HG03378 (cell line): ENCODE data around the gene COG7.
"Not testable (repeated sequence)": the region's sequence is repeated elsewhere in the genome, so short reads cannot be mapped to it uniquely, and the experiment has no call there.

ENCODE experiments used
- ATAC-seq: cut with Tn5 transposase; IDR thresholded peaks from one replicate; pipeline ENCODE4 v1.9.1; 2021; ENCODE audit warnings: mild to moderate bottlenecking, moderate library complexity; ENCODE audit not compliant: unreplicated experiment

COG7 gene

GRCh38 chr16:23366341-23366740, 86.6 kb downstream of the COG7 start:
- ATAC-seq = not testable (repeated sequence)

GRCh38 chr16:23365602-23366240, 87.3 kb downstream of the COG7 start:
- no peak for ATAC-seq

GRCh38 chr16:23362460-23363317, 90.3 kb downstream of the COG7 start:
- no peak for ATAC-seq

DNA sequence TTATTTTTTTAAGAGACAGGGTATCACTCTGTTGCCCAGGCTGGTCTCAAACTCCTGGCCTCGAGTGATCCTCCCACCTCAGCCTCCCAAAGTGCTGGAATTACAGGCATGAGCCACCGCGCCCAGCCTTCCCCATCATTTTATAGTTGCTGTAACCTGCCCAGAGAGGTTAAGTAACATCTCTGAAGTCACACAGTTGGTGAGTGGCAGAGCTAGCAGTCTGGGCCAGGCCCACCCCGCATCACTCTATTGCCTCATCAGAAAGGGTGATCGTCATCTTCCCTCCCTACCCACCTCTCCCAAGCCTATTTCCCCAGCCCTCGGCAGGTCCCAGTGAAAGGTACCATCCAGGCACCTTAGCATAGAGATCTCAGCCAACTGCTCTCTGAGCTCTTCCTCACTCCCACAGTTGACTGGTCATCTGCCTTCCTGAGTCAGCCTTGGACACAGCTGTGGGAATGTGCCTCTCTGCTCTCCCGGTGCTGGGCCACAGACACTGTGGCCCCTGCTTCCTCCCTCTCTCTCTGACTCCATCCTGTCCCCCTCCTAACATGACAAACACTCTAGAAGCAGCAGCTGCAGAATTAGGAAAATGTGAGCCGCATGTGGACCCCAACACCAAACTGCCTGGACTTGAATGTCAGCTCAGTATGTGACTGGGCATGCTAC, 93.8 kb downstream of the COG7 start:
- ATAC-seq = no peak

DNA sequence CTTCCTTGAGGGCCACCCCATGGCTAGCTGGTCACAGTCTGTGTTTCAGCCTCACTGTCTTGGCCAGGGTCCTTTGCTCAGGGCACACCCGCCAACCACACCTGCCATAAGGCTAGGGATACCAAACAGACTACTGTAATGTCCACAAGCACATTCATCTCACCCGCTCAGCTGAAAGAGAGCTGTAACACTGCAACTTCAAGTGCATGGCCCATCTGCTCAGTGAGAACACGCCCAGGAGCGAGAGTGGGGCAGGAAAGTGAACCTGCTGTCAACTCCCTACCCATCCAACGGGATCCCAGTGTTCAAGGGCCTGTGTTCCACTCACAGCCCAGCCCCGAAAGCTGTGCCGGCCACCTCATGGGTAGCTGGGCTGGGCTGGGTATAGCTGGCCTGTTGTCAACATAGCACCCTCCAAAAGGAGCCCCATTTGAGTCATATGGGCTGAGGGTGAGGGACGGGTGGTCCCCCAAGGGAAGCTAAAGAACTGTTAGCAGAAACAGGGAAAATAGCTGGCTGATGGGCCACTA, 95.2 kb downstream of the COG7 start:
- ATAC-seq = no peak

DNA sequence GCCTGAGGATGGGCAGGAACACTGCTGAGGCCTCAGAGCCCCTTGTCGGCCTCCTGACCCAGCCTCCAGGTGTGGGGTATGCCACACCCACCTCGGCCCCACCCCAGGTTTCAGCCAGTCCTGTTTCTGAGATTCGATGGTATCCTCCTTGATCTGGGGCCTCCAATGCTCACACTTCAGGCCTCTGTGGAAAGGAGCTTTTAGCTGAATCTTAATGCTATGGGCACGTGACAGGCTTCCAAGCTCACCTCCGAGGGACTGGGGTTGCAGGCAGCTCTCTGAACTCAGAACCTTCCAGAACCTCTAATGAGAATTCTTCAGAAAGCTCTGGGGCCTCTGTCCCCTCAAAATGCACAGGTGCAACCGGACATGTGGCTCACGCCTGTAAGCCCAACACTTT, 96.0 kb downstream of the COG7 start:
- no peak for ATAC-seq

DNA sequence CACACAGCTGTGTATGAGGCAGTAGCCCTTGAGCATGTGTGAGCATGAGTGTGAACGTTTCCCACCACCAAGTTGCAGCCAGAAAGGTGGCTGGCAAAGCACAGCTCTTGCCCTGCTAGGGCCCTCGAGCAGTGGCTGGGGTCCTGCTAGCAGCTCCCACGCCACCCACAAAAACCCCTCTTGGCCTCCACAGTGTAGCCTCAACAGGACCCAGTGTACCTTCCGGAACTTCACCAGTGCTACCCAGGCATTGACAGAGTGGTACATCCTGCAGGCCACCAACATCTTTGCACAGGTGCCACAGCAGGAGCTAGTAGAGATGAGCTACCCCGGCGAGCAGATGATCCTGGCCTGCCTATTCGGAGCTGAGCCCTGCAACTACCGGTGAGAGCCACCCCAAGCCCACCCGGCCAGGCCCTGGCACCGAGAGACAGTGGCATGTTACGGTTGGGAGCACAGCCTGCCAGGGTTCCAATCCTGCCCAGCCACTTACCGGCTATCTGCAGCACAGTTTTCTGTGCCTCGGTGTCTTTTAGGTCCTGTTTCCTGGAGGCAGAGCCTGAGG, 97.8 kb downstream of the COG7 start:
- ATAC-seq = no peak

DNA sequence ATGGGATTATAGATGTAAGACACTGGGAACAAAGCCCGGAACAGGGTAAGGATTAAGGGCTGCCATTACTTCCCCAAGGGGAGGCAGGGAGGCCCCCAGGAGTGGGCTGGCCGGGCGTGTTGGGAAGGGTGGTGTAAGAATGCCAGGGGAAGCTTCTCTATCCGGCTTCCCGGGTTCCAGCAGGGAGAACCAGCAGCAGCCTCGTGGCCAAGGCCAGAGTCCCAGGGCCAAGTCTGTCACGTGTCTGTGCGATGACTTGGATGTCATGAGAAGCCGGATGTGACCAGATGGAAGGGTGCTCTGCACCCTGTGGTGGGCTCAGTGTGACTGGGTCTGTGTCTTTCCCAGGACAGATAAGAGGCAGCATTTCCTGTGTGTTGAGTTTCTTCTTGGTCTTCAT, 98.7 kb downstream of the COG7 start:
- ATAC-seq = no peak

DNA sequence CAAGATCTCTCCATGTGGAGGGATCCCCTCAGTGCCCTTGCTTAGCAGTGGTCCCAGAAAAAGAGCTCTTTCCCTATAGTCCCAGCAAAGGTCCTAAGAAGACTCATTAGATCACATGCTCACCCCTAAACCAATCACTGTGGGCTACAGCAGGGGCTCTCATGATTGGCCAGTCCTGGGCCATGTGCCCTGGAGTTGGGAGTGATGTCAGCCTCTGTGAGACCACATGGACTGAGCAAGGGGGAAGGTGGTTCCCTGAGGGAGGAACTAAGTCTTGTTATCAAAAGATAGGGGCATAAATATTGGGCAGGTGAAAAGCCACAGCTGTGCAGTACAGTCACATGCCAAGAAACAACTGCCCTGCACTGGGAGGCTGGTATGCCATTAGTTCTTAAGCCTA, 99.5 kb downstream of the COG7 start:
- no peak for ATAC-seq

DNA sequence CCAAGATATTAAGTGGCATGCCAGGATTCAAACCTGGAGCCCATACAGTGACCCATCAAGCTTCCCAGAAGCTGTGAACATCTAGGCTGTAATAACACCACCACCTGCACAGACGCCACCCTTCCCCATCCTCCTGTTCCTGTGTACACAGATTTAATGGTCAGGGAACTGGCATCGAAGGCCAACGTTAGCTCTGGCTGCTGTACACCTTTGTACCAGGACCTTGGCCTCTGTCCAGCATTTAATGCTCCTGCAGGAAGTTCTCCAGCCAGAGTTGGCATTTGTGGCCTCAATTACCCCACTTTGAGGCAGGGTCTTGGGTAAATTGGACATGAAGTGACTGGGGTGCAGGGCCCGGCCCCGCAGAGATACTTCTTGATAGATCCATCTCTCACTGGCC, 101.6 kb downstream of the COG7 start:
- ATAC-seq = no peak

DNA sequence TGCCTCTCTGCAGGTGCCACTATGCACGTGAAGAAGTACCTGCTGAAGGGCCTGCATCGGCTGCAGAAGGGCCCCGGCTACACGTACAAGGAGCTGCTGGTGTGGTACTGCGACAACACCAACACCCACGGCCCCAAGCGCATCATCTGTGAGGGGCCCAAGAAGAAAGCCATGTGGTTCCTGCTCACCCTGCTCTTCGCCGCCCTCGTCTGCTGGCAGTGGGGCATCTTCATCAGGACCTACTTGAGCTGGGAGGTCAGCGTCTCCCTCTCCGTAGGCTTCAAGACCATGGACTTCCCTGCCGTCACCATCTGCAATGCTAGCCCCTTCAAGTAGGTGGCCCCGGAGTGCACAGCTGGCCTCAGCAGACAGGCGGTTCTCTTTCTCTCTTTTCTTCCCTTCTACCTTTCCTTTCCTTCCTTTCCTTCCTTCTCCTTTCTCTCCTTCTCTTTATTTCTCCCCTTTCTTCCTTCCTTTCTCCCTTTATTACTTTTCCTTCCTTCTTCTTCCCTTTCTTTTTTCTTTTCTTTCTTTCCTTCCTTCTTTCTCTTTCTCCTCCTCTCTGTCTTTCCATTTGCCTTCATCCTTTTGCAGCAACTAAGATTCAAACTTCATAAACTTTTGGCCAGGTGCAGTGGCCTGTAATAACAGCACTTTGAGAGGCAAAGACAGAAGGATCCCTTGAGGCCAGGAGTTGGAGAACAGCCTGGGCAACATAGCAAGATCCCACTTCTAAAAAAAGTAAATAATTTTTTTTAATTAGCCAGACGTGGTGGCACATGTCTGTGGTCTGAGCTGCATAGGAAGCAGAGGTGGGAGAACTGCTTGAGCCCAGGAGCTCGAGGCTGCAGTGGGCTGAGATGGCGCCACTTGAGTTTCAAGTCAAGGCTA, 104.2 kb downstream of the COG7 start:
- ATAC-seq = no peak

DNA sequence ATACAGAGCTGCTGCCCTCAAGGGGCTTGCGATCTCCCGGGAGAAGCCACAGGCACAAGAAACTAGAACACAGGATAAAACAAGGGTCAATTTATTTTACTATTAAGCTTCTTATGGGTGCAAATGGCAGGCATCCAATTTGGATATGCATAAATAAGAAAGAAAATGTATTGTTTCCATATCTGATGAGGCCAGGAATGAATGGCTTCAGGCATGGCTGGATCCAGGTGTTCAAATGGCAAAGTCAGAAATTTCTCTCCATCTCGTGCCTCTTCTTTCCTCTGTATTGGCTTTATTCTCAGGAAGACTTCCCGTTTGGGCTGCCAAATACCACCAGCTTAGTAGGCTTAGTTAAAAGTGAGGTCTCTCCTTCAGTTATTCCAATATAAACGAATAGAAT, 107.8 kb downstream of the COG7 start:
- ATAC-seq = no peak

DNA sequence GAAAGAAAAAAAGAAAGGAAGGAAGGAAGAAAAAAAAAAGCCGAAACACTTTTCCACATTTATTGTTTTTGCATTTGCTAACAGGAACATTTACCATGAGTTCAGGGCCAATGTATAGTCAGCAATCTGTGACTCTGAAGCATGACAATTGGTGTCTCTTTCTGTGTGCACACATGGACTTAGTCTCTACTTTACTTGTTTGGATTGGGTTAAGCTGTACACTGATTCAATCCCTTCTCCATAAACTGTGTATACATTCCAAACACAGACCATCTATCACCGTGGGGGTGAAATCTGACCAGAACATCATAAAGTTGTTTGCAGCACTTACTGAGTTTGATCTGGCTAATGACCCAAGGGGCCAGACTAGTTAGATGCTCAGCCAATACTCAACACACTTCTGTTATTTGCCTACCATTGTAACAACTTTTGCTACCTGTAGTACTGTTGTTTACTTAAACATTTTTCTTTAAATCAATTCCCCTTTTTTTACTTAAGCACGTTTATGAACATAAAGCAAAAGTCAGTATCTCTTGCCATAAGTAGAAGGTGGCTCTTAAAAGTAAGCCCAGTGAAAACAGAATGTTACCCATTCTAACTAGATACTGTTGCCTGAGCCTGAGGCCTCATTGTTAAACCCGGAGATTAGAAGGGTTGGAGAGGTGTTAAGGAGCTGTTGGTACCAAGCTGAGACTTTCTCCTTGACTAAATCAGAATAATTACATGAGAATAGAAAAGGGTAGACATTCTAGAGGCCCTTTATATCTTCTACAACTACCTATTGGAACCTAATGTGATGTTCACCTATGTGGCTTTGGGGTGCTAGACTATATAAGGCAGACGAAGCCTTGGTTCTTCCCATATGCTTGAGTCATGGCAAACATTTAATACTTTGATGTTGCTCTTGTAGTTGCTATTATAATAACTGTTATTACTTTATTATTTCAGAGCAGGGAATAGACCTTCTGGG, 109.1 kb downstream of the COG7 start:
- no peak for ATAC-seq

DNA sequence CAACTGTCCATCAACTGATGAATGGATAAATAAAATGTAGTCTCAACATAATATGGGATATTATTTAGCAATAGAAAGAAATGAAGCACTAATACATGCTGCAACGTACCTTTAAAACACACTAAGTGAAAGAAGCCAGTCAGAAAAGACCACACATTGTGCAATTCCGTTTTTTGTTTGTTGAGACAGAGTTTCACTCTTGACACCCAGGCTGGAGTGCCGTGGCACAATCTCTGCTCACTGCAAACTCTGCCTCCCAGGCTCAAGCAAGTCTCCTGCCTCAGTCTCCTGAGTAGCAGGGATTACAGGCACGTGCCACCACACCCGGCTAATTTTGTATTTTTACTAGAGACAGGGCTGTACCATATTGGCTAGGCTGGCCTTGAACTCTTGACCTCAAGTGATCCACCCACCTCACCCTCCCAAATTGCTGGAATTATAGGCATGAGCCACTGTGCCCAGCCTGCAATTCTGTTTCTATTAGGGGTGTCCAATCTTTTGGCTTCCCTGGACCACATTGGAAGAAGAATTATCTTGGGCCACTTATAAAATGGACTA, 110.8 kb downstream of the COG7 start:
- ATAC-seq = no peak

- ATAC-seq = no peak
Measured at GRCh38 chr16:23339787-23340186, 113.2 kb downstream of the COG7 start.
